Activated CD4-positive, CD25-positive, alpha-beta regulatory T cell treated with anti-CD3 and anti-CD28 coated beads, Interleukin-2, amount 50 U/mL, for 24 hours (primary cell): ENCODE results near the gene CAPN9.
"Not testable (repeated sequence)": the region's sequence is repeated elsewhere in the genome, so short reads cannot be mapped to it uniquely, and the experiment has no call there.

Source experiments
- ATAC-seq, 2 donors: fragments of 150-1000 bp; cut with Tn5 transposase; one replicate each; pipeline ENCODE4 v1.10.0; 2021; ENCODE audit warnings: mild to moderate bottlenecking in 1 of 2, moderate library complexity in 1 of 2

CAPN9 gene

GRCh38 chr1:230749635-230750034 lies 2.4 kb downstream of the CAPN9 start:
- ATAC-seq = no peak

GRCh38 chr1:230750576-230750975 lies 3.4 kb downstream of the CAPN9 start:
- ATAC-seq = no peak

- ATAC-seq = no peak
Observed at GRCh38 chr1:230750986-230751625, 3.9 kb downstream of the CAPN9 start.

GRCh38 chr1:230752407-230752806 lies 5.2 kb downstream of the CAPN9 start:
- ATAC-seq = no peak

- ATAC-seq = no peak
Observed at GRCh38 chr1:230753191-230753585, 6.0 kb downstream of the CAPN9 start.

GRCh38 chr1:230753586-230754251 lies 6.5 kb downstream of the CAPN9 start:
- no peak for ATAC-seq

GRCh38 chr1:230754796-230755195 lies 7.6 kb downstream of the CAPN9 start:
- ATAC-seq = no peak

- ATAC-seq = no peak
Observed at GRCh38 chr1:230757856-230758708, 10.9 kb downstream of the CAPN9 start.

- no peak for ATAC-seq
Observed at GRCh38 chr1:230758709-230759368, 11.7 kb downstream of the CAPN9 start.

- no peak for ATAC-seq
Observed at GRCh38 chr1:230759369-230760065, 12.3 kb downstream of the CAPN9 start.

- no peak for ATAC-seq
Observed at GRCh38 chr1:230760360-230760827, 13.2 kb downstream of the CAPN9 start.

- ATAC-seq = no peak
Observed at GRCh38 chr1:230761443-230762167, 14.4 kb downstream of the CAPN9 start.

GRCh38 chr1:230763927-230764591 lies 16.9 kb downstream of the CAPN9 start:
- no peak for ATAC-seq

GRCh38 chr1:230766318-230766717 lies 19.1 kb downstream of the CAPN9 start:
- ATAC-seq = no peak

- not testable (repeated sequence) for ATAC-seq
Observed at GRCh38 chr1:230767859-230768612, 20.8 kb downstream of the CAPN9 start.

GRCh38 chr1:230768903-230769570 lies 21.8 kb downstream of the CAPN9 start:
- ATAC-seq = no peak

- ATAC-seq = no peak
Observed at GRCh38 chr1:230770317-230770716, 23.1 kb downstream of the CAPN9 start.

- no peak for ATAC-seq
Observed at GRCh38 chr1:230771773-230772354, 24.7 kb downstream of the CAPN9 start.
